Cardiac muscle cell (in vitro differentiated cells and primary cell): ENCODE measurements around the gene PRKCH. TPM values are rescaled to one million over a fixed set of nuclear protein-coding genes. Genes with fewer than 3 reads are reported as not detected.

Experiments
- DNase-seq, 2 donors: peaks; one replicate each; pipeline versions ENCODE4 v3.0.0 to v3.0.0-alpha.2; 2010 to 2017; ENCODE audit warnings: low read depth in 1 of 2, low spot score in 1 of 2
- H3K27ac ChIP-seq: fragments of 200-600 bp; sonication (generic); 2 replicates; pipeline ENCODE4 v1.5.1; 2016
- H3K27me3 ChIP-seq: fragments of 200-600 bp; sonication (generic); 2 replicates; pipeline ENCODE4 v1.6.0; 2016; ENCODE audit warnings: control low read depth
- H3K36me3 ChIP-seq: fragments of 200-600 bp; sonication (generic); 2 replicates; pipeline ENCODE4 v1.5.1; 2016; ENCODE audit warnings: control low read depth
- H3K4me1 ChIP-seq: fragments of 200-600 bp; sonication (generic); 2 replicates; pipeline ENCODE4 v1.8.1; 2017; ENCODE audit warnings: low read depth, mild to moderate bottlenecking, mixed run types
- H3K4me3 ChIP-seq: fragments of 200-600 bp; sonication (generic); 2 replicates; pipeline ENCODE4 v1.5.1; 2016; ENCODE audit warnings: mild to moderate bottlenecking
- H3K9me3 ChIP-seq: fragments of 200-600 bp; sonication (generic); 2 replicates; pipeline ENCODE4 v1.5.1; 2017; ENCODE audit warnings: low read depth, mild to moderate bottlenecking, control low read depth
- polyA plus RNA-seq: library from polyadenylated mRNA; unstranded; fragments of >200 nt; fragmentation: Nextera tagmentation; extraction: Ambion mirVana; gene quantifications from 2 replicates; pipeline ENCODE4 v1.2.1, GENCODE V29; 2016
- total RNA-seq: library from RNA; depleted of rRNA; stranded (reverse); fragments of >200 nt; gene quantifications from 2 replicates; pipeline ENCODE4 v1.2.3, GENCODE V29; 2016
- TF ChIP-seq, protein P1 (sequence below): IDR thresholded peaks from 2 replicates; pipeline ENCODE4 v1.5.1; 2012; ENCODE audit warnings: low read depth, mild to moderate bottlenecking, low read length

Gene PRKCH
- total and polyA plus RNA-seq, 2 experiments from 2014 or later, result 51.0 to 128 TPM

DNA sequence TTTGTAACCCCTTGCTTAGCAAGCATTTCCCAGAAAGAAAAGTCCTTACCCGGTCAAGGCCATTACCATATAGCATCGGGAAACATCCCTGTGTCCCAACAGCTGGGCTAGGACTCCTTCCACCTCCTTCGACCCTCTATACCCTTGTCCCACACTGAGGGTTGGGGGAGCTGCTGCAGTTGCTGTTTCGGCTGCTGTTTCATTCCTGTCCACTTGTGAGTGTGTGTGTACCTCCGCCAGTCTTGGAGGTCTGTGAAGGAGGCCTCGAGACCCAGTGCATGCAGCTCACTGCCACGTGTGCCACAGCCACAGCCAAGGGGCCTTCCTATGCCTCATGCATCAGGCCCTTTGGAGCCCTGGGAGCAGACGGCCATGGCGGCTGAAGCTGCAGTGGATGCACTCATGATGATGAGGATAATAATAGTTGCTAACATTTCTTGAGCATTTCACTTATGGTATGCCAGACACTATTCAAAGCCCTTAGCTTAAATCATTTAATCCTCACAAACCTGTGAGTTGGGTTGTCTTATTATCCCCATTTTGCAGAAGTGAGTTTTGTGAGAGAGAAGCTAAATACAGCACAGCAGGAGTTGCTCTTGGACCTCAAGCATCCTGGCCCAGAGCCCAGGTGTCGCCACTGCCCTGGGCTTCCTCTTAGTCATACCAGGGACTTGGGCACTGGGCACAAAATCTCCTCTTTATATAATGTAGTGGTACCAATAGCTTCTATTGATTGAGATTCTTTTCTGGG lies 156.5 kb downstream of the PRKCH start:
- Histone ChIP-seq H3K36me3 (no peaks in the 10 kb centered on the region), H3K27me3 (no peaks in the 10 kb centered on the region), H3K27ac (peak overlapping the region; percentile 81), H3K4me1 (peaks cover 40% of the 10 kb centered on the region), H3K4me3 (no peak overlapping the region), H3K9me3 (no peaks in the 10 kb centered on the region)
- DNase-seq, result peak in 1 of 2 donors; percentile 86
- TF ChIP-seq, protein P1, sequence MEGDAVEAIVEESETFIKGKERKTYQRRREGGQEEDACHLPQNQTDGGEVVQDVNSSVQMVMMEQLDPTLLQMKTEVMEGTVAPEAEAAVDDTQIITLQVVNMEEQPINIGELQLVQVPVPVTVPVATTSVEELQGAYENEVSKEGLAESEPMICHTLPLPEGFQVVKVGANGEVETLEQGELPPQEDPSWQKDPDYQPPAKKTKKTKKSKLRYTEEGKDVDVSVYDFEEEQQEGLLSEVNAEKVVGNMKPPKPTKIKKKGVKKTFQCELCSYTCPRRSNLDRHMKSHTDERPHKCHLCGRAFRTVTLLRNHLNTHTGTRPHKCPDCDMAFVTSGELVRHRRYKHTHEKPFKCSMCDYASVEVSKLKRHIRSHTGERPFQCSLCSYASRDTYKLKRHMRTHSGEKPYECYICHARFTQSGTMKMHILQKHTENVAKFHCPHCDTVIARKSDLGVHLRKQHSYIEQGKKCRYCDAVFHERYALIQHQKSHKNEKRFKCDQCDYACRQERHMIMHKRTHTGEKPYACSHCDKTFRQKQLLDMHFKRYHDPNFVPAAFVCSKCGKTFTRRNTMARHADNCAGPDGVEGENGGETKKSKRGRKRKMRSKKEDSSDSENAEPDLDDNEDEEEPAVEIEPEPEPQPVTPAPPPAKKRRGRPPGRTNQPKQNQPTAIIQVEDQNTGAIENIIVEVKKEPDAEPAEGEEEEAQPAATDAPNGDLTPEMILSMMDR, result peak; percentile 17

DNA sequence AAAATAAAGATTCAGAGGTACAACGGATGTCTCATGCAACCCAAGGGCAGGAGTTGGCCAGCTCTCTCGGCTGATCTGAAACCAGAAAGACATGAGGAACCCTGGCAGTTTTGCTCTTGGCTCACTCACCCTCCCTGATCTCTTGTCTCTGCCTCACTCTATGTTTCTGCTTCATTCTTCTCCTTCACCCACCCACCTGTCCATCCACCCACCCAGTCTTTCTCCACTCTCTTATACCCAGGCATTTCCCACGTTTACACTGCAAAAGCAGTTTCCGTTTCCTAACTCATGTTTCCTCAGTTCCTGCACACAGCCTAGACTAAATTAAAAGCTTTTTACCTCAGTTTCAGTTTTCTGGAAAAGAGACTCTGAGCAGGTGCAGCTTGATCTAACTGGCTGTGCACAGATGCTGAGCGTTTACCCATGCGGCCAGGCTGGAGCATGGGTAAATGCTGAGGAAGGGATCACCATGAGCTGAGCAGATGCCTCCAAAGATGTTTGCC lies 157.6 kb downstream of the PRKCH start:
- TF ChIP-seq, protein P1, result no peak
- Histone ChIP-seq H3K36me3 (no peaks in the 10 kb centered on the region), H3K27ac (peak overlapping the region; percentile 61), H3K27me3 (no peaks in the 10 kb centered on the region), H3K4me1 (peaks cover 37% of the 10 kb centered on the region), H3K4me3 (no peak overlapping the region), H3K9me3 (no peaks in the 10 kb centered on the region)
- DNase-seq, result no peak

DNA sequence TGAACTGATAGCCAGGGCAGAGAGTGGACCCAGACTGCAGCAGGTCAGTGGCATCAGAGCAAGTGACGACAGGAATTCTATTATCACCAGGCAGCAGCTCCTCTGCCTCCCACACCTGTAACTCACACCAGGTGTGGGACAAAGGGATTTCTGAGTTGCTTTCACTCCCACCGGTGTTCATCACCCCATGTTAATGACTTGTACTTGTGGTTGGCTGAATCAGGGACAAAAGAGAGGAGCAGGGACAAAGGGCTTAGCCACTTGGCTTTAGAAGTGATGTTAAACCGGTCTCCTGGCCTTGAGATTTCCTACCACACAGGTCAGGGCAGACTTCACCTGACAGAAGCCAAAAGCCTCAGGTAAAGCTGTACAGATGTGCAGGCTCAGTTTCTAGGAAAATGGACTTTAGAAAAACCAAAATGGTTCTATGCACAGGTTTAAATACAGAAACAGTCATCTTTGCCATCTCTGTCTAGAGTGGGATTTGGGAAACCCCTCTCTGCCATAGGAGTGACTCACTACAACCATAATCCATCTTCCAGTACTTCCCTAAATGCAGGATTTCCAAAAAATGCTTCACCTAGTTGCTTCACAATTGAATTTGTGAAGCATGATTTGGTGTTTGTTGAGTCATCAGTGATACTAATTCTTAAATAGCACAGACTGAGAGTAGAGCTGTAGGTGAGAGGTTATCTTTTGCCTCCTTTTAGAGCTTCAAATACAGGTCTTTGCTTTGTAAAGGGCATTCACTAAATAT lies 158.5 kb downstream of the PRKCH start:
- H3K4me1 ChIP-seq, result peaks cover 41% of the 10 kb centered on the region
- TF ChIP-seq, protein P1, result no peak
- no peaks in the 10 kb centered on the region for H3K27me3 ChIP-seq
- H3K27ac ChIP-seq, result peak overlapping the region; percentile 61
- peak in 1 of 2 donors; percentile 48 for DNase-seq
- no peak overlapping the region for H3K4me3 ChIP-seq
- no peaks in the 10 kb centered on the region for H3K36me3 ChIP-seq
- H3K9me3 ChIP-seq, result no peaks in the 10 kb centered on the region

DNA sequence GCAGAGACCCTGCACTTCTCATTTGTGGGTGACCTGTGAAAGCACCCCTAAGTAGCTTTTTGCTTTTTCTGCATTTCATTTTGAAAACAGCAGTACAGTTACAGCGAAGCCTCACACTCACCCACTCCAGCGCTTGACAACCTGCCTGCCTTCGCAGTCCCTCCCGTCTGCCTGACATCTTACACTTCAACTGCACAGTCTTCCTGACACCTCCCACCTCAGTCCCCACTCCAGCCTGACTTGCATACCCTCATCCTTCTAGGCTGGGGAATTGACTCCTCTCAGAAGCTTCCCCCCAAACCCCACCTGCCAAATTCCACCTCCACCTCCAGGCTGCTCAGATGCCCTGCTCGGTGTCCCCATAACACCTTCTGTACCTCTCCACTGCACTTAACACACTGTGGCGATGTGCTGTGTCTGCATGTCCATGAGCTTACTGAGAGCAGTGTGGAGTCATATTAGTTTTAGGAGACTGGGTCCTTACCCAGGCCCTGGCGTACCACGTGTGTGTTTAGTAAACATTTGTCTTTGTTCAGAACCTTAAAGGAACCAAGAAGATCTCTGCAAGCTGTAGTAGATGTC lies 159.4 kb downstream of the PRKCH start:
- peak in 1 of 2 donors; percentile 57 for DNase-seq
- TF ChIP-seq, protein P1, result no peak
- H3K27ac ChIP-seq, result peak overlapping the region; percentile 61

DNA sequence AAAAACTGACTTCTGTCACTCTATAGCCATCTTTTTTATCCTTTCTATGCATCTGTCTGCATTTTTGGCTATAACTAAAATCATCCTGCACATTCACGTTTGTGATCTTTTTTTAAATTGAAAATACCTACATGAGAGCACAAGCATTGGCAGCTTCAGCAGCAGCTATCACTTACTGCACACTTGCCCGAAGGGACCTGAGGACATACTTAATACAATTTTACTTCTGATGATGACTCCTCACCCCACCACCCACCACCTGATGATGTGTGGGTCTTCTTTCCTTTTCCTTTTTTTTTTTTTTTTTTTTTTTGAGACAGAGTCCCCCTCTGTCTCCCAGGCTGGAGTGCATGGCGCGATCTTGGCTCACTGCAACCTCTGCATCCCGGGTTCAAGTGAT lies 160.3 kb downstream of the PRKCH start:
- no peaks in the 10 kb centered on the region for H3K27me3 ChIP-seq
- H3K27ac ChIP-seq, result no peak overlapping the region
- TF ChIP-seq, protein P1, result no peak
- H3K36me3 ChIP-seq, result peaks cover 11% of the 10 kb centered on the region
- peaks cover 37% of the 10 kb centered on the region for H3K4me1 ChIP-seq
- no peak overlapping the region for H3K4me3 ChIP-seq
- no peak for DNase-seq
- no peaks in the 10 kb centered on the region for H3K9me3 ChIP-seq

More for the DNA sequence above, 159.4 kb downstream of the PRKCH start:
- H3K27me3 ChIP-seq, result no peaks in the 10 kb centered on the region
- H3K9me3 ChIP-seq, result no peaks in the 10 kb centered on the region
- H3K36me3 ChIP-seq, result peaks cover 6% of the 10 kb centered on the region
- H3K4me3 ChIP-seq, result no peak overlapping the region
- peaks cover 41% of the 10 kb centered on the region for H3K4me1 ChIP-seq
